Peyer's patch (tissue), 4 donors: ENCODE measurements around the gene SIRT6.

ENCODE experiments used
- POLR2A ChIP-seq, 2 donors: fragments of 450-650 bp; IDR thresholded peaks; one replicate each; pipeline ENCODE4 v1.5.1; 2017; ENCODE audit warnings: antibody characterized with exemption in 2 of 2, mild to moderate bottlenecking in 2 of 2, moderate library complexity in 2 of 2
- TF ChIP-seq, protein P1 (sequence below), 6 experiments: fragments of 450-650 bp in 4 of 6; fragments of 200-600 bp in 2 of 6; sonication (generic) in 1 of 6; IDR thresholded peaks; one replicate each; pipeline ENCODE4 v1.5.1; 2017 to 2019; ENCODE audit warnings: antibody characterized with exemption in 6 of 6, mild to moderate bottlenecking in 3 of 6, moderate library complexity in 1 of 6

DNA sequence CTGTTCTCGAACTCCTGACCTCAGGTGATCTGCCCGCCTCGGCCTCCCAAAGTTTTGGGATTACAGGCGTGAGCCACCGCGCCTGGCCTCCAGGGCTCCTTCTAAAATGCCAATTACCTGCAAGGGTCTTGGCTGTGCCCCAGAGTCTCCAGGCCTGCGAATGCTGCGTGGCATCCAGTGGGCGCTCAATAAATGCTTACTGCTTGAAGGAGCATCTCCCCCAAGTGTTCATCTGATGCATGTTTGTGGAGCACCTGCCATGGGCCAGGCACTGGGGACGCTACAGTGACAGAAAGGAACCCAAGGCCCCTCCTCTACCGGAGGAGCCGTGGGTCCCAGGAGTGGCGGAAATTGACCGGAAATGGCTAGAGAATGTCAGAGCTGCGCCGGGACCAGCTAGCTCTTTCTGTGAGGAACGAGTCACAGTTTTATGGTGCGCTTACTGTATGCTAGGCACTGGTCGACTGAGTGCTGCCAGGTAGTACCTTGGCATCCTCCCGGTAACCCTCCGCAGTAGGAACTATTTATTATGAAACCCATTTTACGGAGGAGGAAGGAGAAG is 14.3 kb upstream of the SIRT6 start:
- TF ChIP-seq, protein P1, sequence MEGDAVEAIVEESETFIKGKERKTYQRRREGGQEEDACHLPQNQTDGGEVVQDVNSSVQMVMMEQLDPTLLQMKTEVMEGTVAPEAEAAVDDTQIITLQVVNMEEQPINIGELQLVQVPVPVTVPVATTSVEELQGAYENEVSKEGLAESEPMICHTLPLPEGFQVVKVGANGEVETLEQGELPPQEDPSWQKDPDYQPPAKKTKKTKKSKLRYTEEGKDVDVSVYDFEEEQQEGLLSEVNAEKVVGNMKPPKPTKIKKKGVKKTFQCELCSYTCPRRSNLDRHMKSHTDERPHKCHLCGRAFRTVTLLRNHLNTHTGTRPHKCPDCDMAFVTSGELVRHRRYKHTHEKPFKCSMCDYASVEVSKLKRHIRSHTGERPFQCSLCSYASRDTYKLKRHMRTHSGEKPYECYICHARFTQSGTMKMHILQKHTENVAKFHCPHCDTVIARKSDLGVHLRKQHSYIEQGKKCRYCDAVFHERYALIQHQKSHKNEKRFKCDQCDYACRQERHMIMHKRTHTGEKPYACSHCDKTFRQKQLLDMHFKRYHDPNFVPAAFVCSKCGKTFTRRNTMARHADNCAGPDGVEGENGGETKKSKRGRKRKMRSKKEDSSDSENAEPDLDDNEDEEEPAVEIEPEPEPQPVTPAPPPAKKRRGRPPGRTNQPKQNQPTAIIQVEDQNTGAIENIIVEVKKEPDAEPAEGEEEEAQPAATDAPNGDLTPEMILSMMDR (IDR thresholded peaks at IDR 0.05) = no peak
- no peak for TF ChIP-seq POLR2A (IDR thresholded peaks at IDR 0.05)
